Hematopoietic multipotent progenitor cell treated with erythropoietin and hydrocortisone succinate and interleukin-3 and kit ligand, for 4 days (in vitro differentiated cells): Measurements from ENCODE around the gene SPATA20.
A peak's percentile ranks its signal among the peaks of the same experiment; 100 is the strongest.

Experiments
- DNase-seq: peaks from one replicate; pipeline ENCODE4 v3.0.0-alpha.2; 2015

SPATA20 gene

DNA sequence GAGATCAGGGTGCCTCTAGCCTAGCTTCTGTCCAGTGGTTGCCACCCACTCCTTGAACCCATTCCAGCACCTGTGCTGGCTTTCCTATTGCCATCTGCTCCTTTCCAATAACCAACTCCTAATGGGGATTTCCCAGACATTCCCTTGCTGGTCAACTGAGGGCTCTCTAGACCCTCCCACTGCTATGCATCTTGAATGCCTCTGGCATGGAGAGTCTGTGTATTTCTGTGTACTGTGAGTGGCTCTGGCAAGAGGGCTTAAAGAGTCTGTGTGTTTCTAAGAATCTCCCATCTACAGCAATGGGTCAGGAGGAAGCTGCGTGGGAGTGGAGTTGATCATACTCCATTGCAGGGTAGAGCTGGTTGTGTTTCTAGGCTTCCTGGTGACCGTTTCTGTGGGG, 25.5 kb upstream of the SPATA20 start:
- no peak for DNase-seq

DNA sequence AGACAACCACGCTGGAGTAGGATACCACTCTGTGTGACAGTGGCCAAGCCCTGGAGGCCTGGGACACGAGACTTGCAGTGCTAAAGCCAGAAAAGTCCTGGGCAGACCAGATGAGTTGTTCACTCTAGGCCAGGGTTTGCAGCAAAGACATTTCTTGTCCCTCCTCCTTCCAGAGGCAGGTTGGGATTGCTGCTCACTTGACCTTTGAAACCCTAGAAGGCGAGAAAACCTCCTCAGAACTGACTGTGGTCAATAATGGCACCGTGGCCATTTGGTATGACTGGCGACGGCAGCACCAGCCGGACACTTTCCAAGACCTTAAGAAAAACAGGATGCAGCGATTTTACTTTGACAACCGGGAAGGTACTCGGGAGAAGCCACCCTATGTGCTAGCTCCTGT, 24.2 kb upstream of the SPATA20 start:
- no peak for DNase-seq

DNA sequence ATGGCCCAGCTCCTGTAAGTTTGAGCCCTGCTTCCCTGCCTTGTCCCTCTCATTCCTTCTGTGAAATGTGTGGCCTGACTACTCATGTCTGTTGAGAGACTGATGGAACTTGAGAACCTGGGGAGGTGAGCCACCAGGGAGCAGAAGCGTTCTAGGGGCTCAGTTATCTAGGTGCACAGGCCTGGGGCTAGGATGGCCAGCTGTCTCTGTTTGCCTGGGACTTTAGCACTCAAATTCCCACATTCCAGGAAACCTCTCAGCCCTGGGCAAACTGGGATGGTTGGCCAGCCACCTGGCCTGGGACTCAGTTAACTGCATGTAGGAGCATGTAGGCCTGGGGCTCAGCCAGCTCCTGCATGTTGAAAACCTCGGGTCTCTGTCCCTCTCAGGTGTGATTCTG, 23.8 kb upstream of the SPATA20 start:
- DNase-seq = no peak

DNA sequence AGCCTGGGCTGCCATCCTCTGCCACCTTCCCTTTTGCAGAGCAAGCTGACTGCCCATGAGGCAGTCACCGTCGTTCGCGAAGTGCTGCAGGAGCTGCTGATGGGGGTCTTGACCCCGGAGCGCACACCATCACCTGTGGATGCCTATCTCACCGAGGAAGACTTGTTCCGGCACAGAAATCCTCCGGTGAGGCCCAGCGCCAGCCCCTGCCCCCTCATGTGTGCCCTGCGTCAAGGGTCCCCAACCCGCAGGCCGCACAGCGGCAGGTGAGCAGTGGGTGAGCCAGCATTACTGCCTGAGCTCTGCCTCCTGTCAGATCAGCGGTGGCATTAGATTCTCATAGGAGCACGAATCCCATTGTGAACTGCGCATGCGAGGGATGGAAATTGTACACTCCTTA, 22.1 kb upstream of the SPATA20 start:
- DNase-seq = no peak

DNA sequence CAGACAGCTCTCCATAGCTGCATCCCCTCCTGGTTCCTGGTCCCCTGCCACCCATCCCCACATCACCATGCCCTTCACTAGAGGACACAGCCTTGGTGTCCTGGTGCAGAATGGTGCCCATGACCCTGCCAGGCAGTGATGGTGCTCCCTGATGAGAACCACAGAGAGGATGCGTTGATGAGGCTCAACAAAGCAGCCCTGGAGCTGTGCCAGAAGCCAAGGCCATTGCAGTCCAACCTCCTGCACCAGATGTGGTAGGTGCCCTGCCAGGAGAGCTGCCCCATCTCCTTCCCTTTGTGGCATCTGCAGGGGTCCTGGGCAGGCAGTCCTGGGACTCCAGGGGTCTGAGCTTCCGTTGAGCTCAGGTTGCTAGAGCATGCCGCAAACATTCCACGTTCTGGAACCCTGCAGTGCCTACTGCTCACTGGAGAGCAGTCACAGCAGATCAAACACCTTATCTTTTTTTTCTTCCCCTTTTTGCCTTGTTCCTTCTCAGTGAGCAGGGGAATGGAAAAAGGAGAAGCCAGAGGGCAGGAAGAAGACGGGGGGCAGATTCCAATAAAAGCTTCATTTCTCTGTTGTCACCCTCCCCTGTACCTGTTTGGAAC, 19.7 kb upstream of the SPATA20 start:
- DNase-seq = peak; percentile 41

DNA sequence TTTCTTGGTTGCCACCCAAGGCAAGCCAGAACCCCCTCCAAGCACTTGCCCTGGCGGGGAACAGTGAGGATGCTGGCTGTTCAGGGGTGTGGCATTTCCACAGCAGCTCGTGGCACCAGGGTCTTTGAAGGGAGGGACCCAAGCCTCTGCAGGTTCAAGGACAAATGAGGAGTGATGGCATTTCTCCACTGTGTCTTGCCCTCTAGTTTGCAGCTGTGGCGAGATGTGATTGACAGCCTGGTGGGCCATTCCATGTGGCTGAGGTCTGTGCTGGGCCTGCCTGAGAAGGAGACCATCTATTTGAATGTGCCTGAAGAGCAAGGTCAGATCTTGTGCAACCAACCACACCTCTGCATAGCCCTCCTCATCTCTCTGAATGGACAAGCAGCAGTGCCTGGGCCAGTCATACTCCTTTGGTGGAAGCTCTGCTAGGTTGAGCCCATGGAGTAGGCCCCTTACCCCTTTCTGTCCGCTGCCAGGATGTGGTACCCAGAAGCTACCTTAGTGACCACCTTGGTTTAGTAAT, 19.0 kb upstream of the SPATA20 start:
- DNase-seq = no peak

DNA sequence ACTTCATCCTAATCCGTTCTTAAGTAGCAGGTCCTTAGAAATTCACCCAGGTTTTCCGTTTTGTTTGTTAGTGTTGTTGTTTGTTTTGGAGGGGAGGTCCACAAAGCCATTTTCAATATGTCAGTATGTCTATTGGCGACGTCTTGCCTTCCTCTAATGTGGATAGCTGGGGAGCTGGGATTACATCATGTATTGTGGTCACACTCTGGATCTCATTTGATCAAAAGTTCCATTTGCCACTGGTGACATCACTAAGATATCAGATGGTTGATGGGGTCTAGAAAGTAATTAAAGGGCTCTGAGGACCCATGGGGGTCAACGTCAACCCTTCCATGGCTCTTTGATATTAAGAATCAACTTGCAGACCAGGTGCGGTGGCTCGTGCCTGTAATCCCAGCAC, 17.1 kb upstream of the SPATA20 start:
- no peak for DNase-seq

DNA sequence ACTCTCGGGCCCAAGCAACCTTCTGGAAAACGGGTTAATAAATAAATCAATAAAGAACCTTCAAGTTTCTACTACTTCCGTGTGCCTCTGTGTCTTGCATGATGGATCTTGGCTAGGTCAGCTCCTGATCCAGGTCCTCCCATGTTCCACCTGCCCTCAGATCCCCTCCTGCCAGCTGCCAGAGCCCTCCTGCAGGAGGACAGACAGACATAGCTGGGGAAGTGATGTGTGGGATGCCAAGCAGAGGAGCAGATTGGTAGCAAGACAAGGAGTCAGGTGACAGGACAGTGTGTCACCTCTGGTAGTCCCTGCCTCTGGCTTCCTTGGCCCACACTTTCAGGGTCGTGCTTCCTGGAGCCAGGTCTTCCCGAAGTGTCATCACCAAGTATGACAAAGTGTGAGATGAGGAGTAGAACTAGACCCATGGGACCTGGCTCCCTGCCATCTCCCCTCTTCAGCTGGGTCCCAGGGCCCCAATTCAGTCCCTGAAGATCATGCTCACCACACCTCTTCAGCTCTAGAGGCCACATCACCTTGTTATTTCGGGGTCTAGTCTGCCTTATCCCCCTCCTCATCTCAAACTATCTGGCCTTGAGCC, 15.4 kb upstream of the SPATA20 start:
- DNase-seq = no peak

DNA sequence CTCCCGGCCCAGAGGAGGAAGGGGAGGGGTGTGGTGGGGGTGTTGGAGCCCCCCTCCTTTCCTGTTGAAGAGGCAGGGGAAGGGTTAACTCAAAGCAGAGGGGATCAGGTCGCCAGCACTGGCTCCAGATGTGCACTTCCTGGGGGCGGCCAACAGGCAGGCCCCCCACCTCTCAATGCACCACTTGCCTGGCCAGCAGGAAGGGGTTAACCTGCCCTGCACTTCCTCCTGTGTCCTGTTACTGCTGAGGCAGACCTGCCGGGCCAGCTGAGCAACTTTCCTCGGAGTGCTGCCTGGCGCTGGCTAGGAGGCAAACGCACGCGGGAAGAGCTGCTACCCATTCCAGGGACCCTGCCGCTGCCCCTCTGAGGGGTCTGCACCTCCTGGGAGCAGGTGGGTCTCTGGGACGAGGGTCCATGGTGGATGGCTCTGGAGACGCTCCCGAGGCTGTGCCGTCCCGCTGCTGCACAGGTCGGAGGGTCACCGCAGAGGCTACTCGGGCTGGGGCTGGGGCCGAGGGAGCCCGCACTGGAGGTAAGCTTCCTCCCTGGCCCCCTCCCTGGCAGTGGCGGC, 14.4 kb upstream of the SPATA20 start, which contains the start of gene EPN3:
EPN3 (plus strand) TSS at position 284 of the 573 bp plus-strand sequence. CDS start 3,822 bp downstream, outside the sequence.
- no peak for DNase-seq

DNA sequence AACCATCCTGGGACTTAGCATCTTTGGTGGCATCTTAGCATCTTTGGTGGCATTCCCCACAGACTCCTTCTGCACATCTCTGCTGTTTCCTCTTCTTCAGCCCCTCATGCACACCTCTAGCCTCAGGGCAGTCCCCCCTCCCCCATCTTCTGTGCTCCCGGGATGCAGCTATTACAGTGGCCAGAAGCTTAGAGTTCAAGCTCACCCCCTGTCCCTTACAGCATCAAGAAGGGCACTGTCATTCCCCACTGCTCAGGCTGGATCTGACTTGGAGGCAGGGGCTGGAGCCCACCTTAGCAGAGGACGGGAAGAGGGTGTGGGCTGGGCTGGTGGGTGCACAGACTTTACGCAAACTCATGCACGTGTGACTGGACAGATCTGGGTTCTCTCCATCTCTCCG, 13.8 kb upstream of the SPATA20 start:
- no peak for DNase-seq

DNA sequence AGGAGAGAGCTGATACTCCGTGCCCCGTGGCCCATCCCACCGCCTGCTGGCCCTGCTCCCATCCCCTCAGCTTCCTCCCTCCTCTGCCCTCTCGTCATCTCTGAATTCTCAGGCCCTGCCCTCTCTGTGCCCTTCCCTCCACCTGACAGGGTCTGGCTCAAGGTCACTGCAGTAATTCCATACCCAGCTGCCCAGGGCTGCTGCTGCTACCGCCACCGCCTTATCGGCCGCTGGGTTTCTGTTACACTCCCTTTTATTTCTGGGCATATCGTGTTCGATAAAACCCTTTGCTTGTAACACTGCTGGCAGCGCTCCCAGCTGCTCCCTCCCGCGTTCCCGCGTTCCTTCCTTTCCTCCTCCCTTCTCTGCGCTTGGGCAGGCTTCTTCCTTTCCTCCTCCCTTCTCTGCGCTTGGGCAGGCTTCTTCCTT, 13.2 kb upstream of the SPATA20 start:
- DNase-seq = peak; percentile 80

DNA sequence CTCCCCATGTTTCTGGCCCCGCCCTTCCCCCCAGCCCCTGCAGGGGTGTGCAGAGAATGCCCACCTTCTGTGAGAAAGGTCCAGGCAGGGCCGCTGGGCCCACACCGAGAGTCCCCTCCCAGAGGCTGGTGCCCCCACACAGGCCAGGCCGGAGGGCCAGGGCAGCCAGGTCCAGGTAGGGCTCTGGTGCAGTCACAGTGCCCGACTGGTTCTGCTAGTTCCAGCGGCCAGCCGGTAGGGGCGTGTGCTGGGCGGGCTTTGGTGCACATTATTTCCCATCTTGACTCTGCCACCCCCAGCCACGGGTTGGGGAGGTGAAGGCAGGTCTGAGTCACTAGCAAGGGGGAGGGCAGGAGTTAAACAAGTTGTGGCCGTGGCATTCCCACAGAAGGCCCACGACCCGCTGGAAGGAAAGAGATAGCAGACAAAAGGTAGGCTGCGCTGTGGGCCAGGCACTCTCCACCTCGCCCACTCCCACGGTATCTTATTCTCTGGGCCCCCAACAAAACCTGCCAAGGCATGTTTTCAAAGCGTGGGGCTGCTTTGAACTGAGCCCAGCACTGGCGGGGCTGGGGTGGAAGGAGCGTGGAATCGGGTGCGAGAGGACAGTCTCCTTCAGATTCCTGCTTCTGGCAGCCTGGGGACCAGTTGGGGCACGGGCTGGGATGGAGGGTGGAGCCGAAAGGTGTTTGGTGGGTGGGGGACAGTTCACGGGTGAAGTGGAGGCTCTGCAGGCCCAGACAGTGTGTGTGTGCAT, 12.6 kb upstream of the SPATA20 start:
- peak; percentile 70 for DNase-seq

DNA sequence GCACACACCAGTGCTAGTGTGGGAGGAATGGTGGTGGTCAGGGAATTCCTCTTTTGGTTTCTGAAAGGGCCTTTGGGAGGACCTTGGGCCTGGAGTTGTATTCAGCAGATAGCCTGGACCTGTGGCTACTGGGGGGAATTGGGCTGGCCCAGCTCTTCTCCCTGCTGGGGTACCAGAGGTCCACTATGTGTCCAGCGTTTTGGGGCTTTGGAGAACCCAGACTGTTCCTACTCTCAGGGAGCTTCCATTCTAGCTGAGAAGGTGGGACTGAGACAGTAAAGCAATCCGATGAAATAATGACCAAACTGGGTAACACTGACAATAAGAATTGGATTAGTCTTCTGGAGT, 12.0 kb upstream of the SPATA20 start:
- no peak for DNase-seq

DNA sequence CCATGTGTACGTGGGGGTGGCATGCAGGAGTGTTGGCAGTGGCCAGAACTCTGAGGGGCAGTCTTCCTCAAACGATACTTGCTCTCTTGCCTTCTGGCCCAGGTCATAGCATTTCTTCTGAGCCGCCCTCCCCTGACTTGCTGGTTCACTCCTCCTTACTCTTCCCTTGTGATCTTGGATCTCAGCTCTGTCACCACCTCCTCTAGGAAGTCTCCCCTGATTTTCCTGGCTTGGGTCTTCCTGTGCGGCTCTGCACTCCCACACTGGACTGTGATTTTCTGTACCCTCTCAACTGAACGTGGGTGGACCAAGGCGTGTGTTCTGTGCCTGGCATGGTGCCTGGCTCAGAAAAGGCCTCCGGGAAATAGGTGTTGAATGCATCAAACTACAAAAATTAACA, 11.6 kb upstream of the SPATA20 start:
- no peak for DNase-seq

DNA sequence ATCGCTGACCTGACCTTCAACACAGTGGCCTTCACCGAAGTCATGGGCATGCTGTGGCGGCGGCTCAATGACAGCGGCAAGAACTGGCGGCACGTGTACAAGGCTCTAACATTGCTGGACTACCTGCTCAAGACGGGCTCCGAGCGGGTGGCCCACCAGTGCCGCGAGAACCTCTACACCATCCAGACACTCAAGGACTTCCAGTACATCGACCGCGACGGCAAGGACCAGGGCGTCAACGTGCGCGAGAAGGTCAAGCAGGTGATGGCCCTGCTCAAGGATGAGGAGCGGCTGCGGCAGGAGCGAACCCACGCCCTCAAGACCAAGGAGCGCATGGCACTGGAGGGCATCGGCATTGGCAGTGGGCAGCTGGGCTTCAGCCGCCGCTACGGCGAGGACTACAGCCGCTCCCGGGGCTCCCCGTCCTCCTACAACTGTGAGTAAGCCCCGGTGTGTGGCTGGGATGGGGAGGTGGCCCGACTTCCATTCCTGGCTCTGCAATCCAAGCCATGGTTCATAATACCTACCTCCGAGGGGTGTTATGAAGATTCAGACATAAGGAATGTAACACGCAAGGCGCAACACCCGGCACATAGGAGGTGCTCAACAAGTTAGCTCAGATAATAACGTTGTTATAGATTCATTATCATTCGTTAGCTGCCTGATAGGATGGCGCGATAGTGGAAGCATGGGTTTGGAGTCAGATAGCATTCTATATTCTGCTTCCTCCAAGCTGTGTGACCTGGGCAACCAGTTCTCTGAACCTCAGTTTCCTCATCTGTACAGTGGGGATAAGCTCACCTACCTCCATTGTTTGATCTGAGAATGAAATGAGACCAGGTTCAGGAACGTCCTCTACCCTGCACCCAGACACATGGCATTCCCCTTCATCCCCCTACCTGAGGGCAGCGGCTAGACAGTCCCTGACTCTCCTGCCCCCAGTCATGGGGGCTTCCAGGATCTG, 10.0 kb upstream of the SPATA20 start:
- DNase-seq = no peak

DNA sequence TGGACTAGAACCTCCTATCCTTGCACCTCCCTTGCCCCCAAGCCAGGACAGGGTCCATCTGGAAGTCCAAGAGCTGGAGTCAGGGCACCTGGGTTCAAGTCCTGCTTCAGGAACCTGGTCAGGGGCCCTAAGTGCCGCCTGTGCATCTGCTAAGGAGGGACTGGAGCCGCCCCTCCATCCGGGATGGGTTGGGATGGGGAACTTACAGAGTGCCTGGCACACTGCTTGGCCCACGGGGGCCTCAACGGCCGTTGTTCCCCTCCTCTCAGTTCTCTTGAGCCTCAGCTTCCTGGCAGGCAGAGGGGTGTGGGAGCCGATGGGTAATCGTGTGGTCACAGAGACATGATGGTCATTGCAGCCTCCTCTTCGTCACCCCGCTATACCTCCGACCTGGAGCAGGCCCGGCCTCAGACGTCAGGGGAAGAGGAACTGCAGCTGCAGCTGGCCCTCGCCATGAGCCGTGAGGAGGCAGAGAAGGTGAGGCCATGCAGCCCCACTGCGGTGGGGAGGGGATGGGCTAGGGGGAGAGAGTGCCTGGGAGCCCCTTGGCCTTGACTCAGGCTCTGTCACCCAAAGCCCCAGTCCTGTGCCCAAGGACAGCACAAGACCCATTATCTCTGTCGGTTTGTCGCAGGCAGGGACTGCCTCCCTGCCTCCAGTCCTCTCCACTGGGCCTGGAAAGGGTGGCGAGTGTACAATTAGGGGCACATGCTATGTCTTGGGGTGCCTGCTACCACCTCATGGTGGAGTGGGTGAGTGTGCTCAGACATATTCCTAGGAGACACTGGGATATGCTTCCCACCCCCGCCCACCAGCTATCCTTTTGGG, 9.0 kb upstream of the SPATA20 start:
- DNase-seq = no peak

DNA sequence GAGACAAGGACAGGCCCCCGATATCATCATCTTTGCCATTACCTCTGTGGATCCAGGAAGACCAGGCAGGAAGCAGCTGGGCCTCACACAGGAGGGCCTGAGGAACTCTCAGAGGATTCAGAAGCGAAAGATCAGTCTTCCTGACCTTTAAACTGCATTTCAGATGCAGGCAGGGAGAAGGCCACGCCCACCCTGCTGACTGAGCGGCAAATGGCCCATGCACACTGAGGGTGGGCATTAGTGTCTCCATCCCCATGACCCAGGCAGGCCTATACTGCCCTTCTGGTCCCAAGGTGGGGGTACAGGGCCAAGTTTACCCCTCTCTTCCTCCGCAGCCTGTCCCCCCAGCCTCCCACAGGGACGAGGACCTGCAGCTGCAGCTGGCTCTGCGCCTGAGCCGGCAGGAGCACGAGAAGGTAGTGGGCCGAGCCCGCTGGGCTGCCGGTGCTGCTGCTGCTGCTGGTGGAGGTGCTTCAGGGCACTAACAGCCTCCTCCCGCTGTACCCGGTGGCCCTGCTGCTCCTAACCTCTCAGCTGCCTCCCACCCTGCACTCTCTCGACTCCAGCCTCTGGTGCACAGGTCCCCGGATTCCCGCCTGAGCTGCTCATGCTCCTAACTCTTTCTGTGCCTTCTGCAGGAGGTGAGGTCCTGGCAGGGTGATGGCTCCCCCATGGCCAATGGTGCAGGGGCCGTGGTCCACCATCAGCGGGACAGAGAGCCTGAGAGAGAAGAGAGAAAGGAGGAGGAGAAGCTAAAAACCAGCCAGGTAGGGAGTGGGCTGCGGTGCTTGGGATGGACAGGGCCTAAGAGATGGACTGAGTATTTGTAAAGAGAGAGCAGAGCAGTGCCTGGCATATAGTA, 8.2 kb upstream of the SPATA20 start:
- DNase-seq = no peak

DNA sequence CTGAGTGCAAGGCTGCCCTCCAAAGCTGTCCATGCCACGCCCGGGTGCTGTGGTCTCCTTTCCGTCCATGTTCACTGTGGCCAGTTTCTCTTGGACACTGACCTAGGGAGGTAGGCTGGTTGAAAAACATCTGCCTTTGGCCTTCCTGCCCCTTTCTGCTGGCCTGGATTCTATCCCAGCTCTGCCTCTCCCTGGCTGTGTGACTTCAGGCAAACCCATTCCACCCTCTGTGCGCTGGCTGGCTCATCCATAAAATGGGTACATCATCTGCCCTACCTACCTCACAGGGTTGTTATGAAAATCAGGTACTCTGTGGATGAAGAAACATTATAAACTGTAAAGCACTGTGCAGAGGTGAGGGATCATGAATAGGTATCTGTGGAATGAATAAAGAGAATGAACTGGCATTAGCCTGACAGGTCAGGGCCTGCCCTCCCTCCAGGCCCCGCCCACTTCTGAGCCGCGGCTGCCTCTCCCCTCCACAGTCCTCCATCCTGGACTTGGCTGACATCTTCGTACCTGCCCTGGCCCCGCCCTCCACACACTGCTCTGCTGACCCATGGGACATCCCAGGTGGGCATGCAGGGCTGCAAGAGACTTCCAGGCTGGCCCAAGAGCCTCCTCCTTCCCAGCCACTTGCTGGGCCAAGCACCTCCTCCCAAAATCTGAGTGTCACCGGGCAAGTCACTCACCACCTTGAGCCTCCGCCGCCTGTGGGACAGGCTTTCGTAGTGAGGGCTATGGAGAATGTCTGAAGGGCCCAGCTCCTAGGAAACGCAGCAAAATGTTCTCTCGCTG, 7.0 kb upstream of the SPATA20 start:
- DNase-seq = no peak

DNA sequence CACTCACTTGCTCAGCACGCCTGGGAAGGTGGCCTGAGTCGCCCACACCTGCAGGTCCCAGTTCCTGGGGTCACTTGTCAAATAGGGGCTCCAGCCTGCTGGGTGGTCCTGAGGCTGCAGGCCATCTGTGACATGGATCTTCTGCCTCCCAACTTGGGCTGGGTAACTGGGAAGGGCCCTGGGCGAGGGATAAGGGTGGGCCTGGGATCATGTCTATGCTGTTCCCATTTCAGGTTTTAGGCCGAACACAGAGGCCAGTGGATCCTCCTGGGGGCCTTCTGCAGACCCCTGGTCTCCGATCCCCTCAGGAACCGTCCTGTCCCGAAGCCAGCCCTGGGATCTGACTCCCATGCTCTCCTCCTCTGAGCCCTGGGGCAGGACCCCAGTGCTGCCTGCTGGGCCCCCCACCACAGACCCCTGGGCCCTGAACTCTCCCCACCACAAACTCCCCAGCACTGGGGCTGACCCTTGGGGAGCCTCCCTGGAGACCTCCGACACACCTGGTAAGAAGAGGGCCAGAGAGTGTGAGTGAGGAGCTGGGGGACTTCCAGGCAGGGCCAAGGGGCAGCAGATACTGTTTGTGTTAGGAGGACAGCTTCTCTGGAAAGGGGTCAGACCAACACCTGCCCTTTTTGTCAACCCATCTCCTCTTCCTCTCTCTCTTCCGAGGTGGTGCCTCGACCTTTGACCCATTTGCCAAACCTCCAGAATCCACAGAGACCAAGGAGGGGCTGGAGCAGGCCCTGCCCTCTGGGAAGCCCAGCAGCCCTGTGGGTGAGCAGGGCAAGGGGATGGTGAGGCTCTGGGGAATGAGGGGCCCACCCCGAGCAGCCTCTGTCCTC, 6.2 kb upstream of the SPATA20 start:
- DNase-seq = no peak
